GM19328 (cell line): ENCODE data around the gene TFB1M.
"Not testable (repeated sequence)": the region's sequence is repeated elsewhere in the genome, so short reads cannot be mapped to it uniquely, and the experiment has no call there.

Experiments
- ATAC-seq: cut with Tn5 transposase; IDR thresholded peaks from one replicate; pipeline ENCODE4 v1.9.1; 2021; ENCODE audit warnings: mild to moderate bottlenecking, moderate library complexity; ENCODE audit not compliant: unreplicated experiment

The TFB1M gene

DNA sequence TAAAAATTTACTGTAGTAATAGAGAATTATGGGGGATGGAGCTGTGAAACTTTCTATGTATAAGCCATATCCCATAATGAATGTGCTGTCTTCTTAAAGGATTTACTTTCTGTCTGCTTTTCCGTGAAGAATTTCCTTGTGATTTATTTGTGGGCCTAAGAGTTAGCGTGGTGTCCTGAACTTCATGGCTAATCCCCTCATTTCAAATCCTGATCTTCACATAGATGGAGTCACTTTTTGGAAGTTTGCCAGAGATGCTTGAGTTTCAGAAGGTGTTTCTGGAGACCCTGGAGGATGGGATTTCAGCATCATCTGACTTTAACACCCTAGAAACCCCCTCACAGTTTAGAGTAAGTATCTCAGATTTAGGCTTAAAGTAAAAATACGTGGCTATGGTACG is 69.8 kb downstream of the TFB1M start:
- no peak for ATAC-seq

DNA sequence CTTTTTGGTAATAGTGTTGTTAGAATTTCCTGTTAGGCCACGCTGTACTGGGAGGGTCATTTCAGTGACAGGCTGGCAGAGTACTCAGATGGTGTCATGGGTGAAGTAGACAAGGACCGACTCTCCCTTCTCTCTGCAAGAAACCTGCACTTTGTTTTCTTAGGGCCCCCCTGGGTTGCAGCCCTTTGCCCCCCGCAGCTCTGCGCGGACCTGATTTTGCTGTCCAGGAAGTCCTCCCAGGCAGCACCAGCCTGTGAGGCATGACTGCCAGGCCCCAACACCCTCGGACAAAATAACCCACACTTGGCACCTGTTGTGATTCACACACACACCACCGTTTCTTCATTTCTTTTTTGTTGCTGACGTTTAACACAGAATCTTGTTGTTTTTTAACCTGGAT is 72.3 kb downstream of the TFB1M start:
- no peak for ATAC-seq

DNA sequence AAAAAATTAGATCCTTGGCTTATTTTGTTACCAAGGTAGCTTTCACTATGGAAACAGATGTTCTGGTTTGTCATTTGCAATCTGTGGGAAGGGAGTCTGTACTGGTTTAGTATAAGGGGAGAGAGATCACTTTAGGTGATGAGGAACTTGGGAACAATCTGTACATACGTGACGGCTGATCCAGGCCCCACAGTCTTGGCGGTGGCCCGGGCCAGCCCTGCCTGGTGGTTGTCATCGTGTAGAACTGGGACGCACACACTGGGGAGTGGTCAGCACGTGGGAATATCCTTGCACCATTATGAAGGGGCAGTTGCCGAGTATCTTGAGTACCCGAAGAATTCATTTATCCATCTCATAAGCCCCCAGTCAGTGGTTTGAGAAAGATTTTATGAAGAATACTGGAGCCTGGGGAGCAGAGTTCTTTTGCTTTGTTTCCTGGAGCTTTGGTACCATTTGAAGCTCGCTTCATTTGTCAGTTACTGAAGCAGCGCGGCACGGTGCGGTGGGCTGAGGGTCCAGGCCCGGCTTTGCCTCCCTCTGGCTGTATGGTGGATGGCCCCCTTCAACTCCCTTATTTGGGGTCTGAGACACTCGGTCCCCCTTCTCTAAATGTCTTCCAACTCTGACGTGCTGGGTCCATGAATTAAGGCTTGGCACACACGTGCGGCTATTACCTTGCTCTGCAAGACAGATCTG is 73.2 kb downstream of the TFB1M start:
- no peak for ATAC-seq

DNA sequence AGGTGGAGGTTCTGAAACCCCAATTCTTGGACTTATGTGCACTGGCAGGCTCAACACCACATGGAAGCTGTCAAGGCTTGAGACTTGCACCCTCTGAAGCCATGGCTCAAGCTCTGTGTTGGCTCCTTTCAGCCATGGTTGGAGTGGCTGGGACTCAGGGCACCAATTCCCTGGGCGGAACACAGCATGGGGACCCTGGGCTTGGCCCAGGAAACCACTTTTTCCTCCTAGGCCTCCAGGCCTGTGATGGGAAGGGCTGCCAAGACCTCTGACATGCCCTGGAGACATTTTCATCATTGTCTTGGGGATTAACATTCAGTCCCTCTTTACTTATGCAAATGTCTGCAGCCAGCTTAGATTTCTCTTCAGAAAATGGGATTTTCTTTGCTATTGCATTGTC is 76.7 kb downstream of the TFB1M start:
- no peak for ATAC-seq

DNA sequence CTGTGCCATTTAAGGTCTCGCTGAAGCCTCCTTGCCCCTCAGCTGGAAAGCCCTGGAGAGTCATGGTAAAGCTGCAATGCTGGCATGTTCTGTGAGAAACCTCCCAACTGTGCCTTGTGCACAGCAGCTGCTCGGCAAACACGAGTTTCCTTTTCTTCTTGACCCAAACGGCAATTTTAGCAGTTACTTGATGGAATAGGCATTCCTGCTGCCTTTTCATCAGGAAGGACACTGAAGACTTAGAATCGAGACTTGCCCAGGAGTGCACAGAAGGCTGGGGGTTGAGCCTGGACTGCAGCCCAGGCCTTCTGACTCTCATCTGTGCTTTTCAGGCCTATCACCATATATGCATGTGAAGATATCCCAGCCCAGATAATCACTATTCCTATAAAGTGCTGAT is 79.2 kb downstream of the TFB1M start:
- ATAC-seq: no peak

DNA sequence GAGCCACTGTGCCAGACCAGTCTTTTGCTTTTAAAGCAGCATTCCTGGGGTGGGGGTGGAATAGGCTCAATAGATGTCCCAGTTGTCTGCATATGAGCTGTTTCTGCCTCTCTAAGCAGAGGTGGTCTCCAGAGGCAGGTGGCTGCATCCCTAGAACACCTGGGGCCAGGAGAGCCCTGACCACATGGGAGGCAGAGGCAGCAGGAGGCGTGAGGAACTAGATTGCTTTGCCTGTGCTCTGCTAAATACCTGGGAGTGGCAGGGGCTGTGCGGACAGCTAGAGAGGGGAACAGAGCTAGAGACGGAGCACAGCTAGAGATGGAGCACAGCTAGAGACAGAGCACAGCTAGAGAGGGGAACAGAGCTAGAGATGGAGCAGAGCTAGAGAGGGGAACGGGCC is 79.6 kb downstream of the TFB1M start:
- no peak for ATAC-seq

DNA sequence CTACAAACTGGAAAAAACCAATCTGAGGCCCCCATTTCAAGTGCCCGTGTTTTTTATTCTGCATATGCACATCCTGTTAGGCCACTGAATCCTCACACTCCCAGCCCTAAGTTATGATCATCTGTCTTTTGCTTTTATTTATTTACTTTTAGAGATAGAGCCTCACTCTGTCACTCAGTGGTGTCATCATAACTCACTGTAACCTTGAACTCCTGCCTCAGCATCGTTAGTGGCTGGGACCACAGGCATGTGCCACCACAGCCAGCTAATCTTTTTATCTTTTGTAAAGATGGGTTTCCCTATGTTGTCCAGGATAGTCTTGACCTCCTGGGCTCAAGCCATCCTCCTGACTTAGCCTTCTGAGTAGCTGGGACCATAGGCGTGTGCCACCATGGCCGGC is 80.1 kb downstream of the TFB1M start:
- no peak for ATAC-seq

DNA sequence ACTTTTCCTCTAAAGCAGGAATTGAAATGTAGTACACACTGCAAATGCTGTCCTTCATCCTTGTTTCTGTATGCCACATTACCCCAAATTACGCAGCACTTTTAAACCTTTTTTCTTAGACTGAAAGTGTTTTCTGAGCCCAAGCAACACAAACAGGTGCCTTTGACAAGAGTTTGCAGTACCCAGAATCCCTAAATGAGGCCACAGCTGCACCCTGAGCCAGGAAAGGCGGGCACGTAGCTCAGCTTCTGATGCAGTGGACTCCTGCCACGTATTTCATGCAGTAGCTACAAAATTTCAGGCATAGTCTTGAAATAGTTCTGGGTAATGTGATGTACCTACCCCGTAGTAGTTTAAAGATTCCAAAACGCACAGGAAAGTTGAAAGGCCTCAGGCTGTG is 81.4 kb downstream of the TFB1M start:
- ATAC-seq: no peak

DNA sequence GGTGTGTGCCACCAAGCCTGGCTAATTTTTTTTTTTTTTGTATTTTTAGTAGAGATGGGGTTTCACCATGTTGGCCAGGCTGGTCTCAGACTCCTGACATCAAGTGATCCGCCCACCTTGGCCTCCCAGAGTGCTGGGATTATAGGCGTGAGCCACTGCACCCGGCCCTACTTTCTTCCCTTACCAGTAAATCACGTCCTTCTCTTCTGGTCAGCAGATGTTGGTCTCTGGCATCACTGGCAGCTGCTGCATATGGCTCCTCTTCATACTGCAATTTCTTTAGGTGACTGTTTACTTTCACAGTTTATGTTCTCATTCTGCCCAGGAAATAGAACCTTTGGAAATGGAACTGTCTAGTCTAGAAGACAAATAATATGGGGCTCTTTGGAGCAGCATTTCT is 83.3 kb downstream of the TFB1M start:
- not testable (repeated sequence) for ATAC-seq

DNA sequence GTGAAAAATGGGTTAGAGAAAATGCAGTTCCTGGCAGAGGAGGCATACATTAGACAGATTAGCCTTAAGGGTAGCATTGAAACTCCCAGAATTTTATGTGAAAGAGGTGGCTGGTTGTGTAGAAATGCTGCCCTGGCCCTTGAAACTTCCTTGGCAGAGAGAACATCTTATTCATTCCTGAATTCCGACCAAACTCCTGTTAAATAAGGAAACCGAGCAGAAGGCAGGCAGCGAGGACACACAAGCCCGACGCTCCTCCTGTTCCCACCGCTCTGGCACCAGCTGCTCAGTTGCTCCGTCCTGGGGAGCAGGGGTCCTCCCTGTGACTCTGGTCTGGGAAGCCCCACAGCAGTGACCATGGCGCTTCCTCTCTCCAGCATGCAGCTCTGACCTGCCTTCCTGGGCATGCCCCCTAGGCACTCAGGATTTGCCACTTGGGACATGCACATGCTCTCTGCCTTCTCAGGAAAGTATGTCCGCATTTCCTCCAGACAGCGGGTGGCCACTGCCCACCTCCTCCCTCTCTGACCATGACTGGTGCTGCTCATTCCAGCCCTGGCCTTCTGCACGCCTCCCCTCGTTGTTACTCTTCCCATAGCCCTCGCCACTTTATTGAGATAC is 85.6 kb downstream of the TFB1M start:
- no peak for ATAC-seq

DNA sequence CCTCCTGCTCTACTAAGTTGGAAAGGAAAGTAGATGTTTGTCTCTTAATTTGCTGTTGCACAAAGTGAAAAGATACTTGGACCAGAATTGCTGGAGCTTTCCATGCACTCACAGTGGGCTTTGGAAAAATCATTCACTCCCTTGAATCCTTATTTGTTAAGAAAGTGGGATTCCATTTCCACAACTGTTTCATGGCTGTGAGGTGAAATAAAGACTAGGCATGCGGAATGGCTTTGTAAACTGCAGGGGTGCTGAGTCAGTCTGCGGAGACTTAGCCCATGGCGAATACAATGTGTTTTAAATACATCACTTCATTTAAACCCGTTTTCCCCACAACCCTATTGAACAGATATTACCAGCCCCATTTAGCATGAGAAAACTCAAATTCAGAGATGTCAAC is 87.2 kb downstream of the TFB1M start:
- ATAC-seq: no peak

DNA sequence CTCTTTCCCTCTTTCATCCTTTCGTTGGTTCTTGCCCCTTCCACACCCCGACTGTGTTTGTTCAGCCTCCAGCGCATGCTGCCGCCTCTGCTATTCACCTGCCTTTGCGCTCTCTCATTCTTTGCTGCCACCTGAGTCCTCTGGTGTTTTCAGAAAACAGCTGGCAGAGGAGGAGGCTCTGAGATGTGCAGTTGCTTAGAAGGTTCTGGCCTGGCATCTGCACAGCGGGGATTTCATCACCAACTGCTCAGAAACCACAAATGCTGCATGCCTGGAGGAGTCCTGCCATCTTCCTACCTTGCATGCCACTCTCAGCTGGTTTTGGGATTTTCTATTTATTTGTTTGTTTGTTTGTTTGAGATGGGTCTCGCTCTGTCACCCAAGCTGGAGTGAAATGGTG is 89.7 kb downstream of the TFB1M start:
- ATAC-seq: no peak

DNA sequence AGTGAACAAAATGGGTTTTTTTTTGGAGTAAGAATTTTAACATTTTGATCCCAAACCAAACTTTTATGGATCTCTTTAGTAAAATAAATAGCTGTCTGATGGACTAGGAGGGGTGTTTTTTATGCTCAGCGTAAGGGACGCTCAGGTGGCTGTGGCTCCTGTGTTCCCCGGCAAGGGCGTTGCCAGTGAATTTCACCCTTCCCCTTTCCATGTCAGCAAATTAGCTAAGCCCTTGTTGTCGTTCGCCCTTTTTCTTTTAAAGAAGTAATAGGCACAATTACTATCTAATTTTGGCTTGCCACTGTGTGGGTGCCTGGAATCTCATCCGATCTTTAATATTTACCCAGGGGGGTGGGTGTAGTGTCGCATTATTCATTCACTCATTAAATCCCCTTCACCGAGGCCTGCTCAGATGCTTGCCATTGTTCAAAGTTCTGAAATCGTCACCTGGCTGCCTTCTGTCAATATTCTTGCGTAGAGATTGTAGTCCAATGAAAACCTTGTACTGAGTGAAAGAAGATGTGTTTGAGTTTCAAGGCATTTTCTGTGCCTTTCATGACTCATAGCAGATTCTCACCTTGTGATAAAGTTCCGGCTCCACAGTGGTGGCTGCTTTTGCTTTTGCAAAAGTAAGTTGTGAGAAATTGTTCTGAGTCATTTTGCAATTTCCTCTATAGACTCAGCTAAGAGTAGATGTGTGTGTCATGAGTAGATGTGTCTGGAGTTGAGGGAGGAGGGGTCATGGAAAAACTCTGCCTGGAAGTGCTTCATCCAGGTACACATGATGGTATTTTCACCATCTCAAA is 90.4 kb downstream of the TFB1M start:
- peak; percentile 97 for ATAC-seq

DNA sequence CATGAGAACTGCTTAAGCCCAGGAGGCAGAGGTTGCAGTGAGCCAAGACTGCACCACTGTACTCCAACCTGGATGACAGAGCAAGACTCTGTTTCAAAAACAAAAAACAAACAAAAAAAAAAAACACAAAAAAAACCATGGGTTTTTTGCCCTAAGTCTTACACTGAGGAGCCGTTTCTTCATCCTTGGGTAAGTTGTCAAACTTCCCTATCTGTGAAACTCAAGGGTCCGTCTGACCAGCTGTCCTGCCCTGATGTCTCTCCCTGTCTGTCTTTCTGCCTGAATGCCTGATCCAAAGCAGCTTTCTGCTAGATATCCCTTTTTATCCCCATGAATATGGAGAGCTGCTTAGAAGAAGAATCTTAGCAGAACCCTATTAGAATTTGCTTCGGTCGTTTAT is 91.8 kb downstream of the TFB1M start:
- no peak for ATAC-seq

DNA sequence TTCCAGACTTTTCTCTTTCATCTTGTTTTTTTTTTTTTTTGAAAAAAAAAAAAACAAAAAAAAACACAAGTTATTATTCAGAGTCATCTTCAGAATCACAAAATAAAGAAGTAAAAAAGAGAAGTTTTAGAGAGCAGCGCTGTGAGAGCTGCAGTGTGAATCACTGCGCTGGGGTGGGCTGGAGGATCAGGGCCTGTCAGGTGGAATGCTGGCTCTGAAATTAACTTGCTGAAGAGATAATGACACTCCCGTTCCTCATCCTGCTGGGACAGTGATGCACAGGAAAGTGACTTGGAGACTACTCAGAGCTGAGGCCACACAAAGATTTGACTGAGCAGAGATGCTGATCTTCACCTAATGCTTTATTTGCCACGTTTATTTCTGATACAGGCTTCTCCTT is 93.2 kb downstream of the TFB1M start:
- ATAC-seq: no peak

DNA sequence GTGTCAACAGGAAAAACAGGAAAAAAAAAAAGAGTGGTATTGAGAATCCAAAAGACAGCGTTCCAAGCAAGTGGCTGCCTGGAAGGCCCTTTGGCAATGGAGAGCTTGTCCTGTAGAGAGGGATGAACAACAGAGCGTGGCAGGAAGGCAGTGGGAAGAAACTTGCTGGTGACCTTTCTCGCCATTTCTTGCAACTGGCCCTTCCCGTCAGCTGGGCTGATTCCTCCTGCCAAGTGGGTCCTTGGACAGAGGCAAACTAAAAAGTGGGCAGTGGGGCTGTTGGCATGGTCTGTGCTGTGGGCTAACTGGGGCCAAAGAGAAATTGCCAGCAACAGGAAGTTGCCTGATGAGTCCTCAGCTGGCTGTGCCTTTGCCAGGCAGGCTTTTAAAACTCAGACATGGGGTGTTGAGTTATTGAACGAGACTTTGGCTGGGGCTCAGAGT is 94.4 kb downstream of the TFB1M start:
- ATAC-seq: no peak

DNA sequence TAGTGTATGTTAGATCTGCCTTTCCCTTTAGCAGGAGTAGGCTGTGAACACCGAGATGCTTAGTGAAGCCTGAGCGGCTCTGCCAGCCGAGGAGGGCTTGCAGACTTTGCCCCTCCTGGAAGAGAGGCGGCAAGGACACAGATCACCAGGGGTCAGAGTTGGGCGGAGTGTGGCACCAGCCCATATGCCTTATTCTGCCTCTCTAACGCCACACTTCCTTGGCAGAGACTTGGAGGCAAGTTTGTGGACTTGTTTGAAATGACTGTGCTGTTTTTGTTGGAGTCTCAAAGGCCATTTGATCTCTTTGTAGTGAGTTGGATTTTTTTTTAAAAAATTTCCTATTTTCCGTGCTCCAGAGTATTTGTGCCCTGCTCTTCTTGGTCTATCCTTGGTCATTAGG is 95.0 kb downstream of the TFB1M start:
- no peak for ATAC-seq

DNA sequence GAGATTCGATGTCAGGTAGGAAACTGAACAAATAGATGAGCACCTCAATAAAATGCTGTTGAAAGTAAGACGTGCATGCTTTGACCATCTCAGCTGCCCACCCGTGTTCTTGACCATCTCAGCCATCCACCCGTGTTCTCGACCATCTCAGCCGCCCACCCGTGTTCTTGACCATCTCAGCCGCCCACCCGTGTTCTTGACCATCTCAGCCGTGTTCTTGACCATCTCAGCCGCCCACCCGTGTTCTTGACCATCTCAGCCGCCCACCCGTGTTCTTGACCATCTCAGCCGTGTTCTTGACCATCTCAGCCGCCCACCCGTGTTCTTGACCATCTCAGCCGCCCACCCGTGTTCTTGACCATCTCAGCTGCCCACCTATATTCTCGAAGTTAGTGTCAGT is 95.6 kb downstream of the TFB1M start:
- not testable (repeated sequence) for ATAC-seq

DNA sequence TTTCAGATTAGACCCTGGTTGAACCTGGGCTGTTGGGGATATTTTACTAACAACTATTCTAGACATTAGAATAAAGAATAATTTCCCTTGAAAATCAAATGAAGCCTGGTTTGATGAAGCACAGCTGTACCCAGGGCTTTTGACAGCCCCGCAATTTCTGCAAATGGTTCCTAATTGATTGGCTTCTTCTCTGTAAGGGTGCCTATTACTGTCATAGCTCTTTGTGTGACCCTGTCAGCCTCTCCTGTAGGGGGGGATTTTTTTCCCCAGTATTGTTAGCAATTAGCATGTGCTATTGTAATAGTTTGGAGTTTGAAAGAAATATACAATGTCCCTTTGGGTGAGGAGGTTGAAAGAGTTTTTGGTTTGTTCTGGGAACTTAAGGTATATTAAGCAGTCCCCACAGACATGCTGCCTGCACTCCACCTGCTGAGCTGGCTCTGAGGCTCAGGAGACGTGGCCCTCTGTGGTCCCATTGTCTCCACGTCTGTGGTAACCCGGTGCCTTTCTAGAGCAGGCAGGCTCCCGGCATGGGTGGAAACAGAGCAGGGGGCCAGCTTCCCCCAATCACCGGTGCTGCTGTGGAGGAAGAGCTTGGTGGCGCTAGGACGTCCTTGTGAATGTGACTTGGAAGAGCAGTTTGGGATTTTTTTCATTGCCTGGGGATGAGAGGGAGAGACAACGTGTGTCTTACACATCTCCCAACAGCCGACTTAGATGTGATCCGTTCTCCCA is 97.8 kb downstream of the TFB1M start:
- ATAC-seq: no peak

DNA sequence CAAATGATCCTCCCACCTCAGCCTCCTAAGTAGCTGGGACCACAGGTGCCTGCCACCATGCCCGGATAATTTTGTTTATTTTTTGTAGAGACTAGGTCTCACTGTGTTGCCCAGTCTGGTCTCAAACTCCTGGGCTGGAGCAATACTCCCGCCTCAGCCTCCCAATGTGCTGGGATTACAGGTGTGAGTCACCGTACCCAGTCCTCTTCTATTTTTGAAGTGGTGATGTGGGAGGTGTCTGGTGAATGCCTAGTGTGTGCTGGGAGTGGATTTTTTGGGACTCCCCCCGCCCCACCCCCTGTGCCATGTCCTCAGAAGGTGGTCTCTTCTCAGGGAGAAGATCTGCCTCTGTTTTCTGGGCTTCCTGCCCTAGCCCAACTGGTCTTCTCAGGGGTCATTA is 98.4 kb downstream of the TFB1M start:
- no peak for ATAC-seq

DNA sequence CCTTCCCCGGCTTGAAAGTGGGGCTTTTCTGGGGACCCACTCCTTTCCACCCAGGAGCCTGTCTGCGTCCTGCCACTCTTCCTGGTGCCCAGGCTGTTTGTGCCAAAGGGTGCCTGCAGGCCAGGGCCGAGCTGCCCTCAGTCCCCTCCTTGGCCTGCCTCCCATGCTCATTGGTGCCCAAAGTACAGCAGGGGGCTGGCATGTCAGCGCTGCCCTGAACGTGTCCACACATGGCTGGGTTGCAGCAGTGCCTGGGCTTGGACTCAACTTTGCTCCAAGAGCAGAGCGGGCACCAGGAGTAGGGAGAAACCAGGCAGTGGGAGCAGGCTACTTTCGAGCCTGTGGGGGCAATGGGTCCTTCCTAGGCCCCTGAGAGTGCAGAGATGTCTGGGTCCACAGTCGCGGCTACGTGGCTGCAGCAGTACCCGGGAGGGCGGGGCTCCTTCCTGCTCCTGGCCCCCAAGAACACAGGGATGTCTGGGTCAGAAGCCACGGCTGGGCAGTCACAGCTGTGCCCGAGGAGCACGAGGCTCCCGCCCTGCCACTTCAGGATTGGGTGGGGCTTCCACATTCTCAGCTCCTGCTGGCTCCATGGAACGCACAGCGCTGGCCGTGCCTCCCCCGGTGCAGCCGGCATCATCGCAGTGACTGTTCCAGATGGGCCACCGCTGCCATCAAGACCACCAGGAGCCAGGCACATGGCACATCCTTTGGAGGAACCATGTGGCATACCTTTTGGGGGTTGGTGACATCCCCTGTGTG is 100.5 kb downstream of the TFB1M start:
- no peak for ATAC-seq
